Measurements from ENCODE around the gene TERF2IP.

GRCh38 chr16:75630052-75630451 is 17.5 kb upstream of the TERF2IP start:
- TF ChIP-seq CTCF (conservative IDR thresholded peaks at IDR 0.05; ENCODE audit: low read length), result no peak
- TF ChIP-seq EZH2phosphoT487 (IDR thresholded peaks at IDR 0.05; ENCODE audit: borderline replicate concordance), result no peak
